NCI-H1048 (cell line): ENCODE measurements around the gene ACHE.
"Not testable (repeated sequence)": the region's sequence is repeated elsewhere in the genome, so short reads cannot be mapped to it uniquely, and the experiment has no call there.

Experiments used
- DNase-seq: peaks from one replicate; lab custom pipeline; 2025; lab: John Stamatoyannopoulos, UW

The ACHE gene

DNA sequence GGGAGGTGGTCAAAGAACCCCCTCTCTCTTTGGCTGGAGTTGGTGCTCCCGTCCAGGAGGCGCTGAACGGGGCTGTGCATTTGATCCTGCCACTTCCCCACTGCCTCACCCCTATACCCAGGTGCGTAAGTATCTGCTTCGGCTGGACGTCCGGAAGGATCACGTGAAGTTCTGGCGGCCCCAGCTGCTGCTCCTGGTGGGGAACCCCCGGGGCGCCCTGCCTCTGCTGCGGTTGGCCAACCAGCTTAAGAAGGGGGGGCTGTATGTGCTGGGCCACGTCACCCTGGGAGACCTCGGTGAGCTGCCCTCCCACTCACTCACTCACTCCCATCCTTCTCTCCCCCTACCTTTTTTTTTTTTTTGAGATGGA is 34.1 kb downstream of the ACHE start:
- no peak for DNase-seq

DNA sequence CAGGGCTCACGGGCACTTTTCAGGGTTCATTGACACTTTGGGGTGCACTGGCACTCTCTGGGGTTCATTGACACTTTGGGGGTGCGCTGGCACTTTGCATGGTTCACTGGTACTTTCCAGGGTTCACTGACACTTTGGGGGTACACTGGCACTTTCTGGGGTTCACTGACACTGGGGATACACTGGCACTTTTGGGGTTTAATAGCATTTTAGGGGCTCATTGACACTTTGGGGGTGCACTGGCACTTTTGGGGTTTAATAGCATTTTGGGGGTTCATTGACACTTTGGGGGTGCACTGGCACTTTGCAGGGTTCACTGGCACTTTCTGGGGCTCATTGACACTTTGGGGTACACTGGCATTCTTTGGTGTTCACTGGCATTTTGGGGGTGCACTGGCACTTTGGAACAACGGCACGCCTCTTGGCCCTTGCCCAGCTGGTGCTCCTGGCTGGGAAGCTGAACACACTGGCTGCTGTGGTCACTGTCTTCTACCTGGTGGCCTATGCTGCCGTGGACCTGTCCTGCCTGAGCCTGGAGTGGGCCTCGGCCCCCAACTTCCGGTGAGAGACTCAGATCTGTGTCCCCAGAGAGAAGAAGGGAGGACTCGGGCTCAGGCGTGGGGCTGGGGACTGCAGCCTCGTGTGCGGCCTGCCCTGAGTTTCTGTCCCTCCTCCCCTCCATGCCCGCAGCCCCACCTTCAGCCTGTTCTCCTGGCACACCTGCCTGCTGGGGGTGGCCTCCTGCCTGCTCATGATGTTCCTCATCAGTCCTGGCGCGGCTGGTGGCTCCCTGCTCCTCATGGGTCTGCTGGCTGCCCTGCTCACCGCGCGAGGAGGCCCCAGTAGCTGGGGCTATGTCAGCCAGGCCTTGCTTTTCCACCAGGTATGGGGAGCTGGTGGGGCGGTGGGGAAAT is 34.7 kb downstream of the ACHE start:
- DNase-seq: no peak

DNA sequence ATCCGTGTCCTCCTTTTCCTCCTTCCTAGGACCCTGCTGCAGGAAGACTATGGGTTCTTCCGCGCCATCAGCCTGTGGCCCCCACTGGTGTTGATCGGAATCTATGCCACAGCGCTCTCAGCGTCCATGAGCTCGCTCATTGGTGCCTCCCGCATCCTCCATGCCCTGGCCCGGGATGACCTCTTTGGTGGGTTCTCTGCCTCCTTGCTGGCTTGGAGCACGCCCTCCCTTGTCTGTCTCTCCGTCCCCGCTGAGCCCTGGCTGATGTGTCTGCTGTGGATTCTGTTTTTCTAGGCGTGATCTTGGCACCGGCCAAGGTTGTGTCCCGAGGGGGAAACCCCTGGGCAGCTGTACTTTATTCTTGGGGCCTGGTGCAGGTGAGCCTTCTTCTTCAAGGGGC is 35.8 kb downstream of the ACHE start:
- DNase-seq: no peak

DNA sequence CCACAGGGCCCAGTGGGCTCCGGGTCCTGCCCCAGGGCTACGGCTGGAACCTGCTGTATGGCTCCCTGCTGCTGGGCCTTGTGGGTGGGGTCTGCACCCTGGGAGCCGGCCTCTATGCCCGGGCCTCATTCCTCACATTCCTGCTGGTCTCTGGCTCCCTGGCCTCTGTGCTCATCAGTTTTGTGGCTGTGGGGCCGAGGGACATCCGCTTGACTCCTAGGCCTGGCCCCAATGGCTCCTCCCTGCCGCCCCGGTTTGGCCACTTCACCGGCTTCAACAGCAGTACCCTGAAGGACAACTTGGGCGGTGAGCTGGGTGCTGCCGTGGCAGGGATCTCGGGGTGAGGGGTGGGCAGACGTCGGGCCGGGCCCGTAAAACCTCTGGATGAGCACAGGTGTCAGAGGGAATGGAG is 38.8 kb downstream of the ACHE start:
- no peak for DNase-seq

DNA sequence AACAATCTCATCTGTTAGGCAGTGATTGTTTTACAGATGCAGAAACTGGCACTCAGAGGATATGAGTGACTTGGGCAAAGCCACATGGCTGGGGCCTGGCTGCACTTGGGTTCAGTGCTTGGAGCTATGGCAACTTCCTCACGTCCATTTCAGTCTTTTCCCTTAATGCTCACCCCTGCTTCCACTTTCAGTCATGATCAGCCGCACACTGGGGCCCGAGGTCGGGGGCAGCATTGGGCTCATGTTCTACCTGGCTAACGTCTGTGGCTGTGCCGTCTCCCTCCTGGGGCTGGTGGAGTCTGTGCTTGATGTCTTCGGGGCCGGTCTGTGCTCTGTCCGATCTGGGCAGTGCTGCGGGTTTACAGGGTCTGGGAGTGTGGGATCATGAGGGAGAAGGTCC is 40.2 kb downstream of the ACHE start:
- DNase-seq: no peak

DNA sequence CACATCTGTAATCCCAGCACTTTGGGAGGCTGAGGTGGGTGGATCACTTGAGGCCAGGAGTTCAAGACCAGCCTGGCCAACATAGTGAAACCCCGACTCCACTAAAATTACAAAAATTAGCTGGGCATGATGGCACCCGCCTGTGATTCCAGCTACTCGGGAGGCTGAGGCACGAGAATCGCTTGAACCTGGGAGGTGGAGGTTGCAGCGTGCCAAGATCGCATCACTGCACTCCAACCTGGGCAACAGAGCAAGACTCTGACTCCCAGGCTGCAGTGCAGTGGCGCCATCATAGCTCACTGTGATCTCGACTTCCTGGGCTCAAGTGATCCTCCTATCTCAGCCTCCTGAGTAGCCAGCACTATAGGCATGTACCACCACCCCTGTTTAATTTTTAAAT is 40.8 kb downstream of the ACHE start:
- not testable (repeated sequence) for DNase-seq

DNA sequence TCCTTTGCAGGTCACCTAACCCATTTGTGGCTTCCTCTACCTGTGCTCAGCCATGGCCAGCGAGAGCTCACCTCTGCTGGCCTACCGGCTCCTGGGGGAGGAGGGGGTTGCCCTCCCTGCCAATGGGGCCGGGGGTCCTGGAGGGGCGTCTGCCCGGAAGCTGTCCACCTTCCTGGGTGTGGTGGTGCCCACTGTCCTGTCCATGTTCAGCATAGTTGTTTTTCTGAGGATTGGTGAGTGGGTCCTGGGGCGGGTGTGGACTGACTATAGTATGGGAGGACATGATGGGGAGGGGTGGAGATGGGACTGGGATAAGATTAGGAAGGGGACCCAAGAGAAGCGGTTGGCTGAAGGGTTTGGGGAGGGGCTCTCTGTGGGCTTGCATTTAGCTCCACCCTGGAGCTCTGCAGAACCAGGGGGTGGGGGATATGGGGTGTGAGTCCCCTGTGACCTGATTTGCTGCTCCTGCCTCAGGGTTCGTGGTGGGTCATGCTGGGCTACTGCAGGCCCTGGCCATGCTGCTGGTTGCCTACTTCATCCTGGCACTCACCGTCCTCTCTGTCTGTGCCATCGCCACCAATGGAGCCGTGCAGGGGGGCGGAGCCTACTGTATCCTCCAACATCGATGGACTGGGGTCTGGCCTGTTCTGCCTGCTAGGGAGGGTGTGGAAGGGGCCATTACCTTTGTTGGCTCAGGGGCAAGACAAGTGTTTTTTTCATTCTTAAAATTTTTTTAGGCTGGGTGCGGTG is 41.4 kb downstream of the ACHE start:
- DNase-seq: no peak

DNA sequence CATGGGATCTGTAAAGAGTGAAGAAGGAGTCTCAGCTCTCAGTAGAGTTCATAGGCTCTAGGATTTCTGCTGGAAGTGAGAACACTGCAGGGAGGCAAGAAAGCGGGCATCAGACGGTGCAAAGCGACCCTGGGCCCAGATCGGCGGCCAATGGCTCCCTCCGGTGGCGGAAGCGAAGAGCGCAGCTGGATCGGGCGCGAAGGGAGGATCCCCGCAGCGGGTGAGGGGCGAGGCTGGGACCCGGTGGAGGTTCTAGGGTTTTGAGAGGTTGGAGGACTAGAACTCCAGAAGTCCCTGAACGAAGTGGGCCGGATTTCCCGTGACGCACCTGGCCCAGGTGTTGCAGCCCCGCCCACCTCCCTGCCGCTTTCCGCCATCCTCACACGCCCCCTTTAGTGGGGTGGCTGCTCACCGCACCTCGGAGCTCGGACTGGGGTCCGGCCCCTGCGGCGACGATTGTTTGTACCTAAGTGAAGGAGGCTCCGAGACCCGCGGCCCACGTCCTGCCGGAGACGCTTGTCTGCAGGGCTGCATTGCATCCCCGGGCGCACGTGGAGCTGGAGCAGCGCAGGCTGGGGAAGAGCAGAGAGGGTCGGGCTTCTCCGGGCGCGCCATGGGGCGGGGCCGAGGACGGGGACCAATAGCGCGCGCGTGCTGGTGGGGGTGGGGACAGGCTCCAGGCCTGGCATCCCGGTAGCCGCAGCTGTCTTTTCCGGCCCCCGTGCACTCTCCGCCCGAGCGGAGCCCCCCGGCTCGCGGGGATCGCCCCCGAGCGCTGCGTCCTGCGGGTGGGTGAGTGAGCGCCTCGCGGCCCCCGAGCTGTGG is 43.4 kb downstream of the ACHE start, which contains the start of gene SLC12A9:
Gene SLC12A9 (plus strand): TSS at position 666 of the 825 bp plus-strand sequence. CDS start 1,485 bp downstream, outside the sequence.
- DNase-seq: peak; percentile 69

DNA sequence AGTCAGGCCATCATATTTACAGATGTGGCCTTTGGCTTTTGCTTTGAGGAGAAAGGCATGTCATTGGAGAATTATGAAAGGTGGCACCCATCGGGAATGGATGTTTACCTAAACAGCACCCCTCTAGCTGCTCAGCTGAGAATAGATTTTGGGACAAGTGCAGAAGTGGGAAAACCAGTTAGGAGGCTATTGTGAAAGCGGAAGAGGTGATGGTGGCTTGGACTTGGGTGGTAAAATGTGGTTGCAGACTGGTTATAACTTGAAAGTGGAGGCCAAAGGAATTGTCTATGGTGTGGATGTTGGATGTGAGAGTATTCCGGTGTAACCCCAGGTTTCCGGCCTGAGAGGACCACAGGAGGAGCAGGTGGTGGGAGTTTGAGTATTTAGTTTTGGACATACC is 48.3 kb downstream of the ACHE start:
- DNase-seq: no peak

DNA sequence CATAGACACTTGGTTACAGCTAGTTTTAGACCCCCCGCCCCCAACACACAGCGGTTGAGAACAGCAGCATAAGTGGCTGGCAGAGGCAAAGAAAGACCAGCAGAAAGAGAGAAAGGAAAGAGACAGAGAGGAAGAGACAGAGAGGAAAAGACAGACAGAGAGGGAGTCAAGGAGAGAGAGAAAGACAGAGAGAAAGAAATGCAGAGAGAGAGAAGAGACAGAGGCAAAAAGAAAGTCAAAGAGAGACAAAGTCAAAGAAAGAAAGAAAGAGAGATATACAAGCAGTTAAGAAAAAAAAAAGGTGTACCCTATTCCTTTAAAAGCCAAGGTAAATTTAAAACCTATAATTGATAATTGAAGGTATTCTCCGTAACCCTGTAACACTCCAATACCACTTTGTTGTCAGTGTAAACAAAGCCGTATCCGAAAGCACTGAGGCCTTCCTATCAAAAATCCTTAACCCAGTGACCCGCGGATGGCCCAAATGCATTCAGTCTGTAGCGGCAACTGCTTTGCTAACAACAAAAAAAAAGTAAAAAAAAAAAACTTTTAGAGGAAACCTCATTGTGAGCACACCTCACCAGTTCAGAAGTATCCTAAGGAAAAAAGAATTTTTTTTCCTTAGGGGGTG is 55.1 kb downstream of the ACHE start:
- DNase-seq: no peak
